ENCODE results near the gene GRN. TPM values are rescaled to one million over a fixed set of nuclear protein-coding genes. Genes with fewer than 3 reads are reported as not detected.
"Not testable (repeated sequence)": the region's sequence is repeated elsewhere in the genome, so short reads cannot be mapped to it uniquely, and the experiment has no call there.

Gene GRN
- total RNA-seq, 2 experiments from 2014 or later: 45.6 to 46.7 TPM

DNA sequence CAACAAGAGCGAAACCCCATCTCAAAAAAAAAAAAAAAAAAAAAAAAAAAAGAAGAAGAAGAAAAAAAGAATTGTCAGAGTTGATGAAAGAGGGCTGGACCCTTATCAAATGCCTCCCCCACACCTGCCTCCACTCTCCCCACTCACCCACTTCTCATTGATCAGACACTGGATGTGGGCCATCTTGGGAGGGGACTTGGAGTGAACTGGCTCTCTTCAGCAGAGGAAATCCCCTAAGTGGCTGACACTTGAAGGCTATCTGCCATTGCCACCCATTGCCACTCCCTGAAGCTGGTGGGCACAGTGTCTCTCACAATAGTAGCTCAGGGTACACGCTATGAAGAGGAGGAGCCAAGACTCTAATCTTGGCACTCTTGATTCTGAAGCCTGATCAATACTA lies 42.7 kb downstream of the GRN start:
- no peak for ATAC-seq
- no peaks in the 10 kb centered on the region for H3K36me3 Mint-ChIP-seq (ENCODE audit: low read depth)

DNA sequence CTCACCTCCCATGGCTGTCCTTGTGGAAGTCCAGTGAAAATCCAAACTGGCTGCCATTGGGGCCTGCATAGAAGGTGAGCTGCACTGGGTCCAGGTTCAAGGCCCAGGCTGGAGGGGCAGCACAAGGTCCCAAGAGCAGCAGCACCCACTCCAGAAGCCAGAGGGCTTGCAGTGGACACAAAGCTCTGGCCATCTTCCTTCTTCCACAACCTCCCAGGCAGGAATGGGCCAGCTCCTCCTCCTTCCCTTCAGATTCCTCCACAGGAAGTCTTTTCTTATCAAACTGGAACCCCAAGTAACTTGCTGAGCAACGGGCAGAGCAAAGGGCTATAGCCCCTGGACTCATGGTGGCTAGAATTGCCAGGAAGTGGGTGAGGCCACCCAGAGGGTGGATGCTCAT lies 44.2 kb downstream of the GRN start, which contains the start of gene ITGA2B:
Gene ITGA2B (minus strand): TSS at position 369 of the 400 bp plus-strand sequence. CDS start 176 bp downstream, at position 193.
- Mint-ChIP-seq H3K4me3 (no peak within 1 kb of the TSS), H3K27me3 (ENCODE audit: low read depth) (peaks cover 16% of the 10 kb centered on the region), H3K4me1 (ENCODE audit: low read depth) (peaks cover 22% of the 10 kb centered on the region), H3K27ac (peak within 1 kb of the TSS; percentile 52), H3K9me3 (ENCODE audit: insufficient read depth) (no peaks in the 10 kb centered on the region), H3K36me3 (ENCODE audit: low read depth) (no peaks in the 10 kb centered on the region)
- DNase-seq: no peak
- ATAC-seq: no peak
- CTCF ChIA-PET: interaction anchor here (1.2 to 1.5 kb wide), 2 partner anchors 10 to 134 kb away, joined by 4 to 7 read pairs; no protein-coding TSS in a partner anchor
- POLR2A ChIA-PET: no interaction called here

More for the DNA sequence above, 42.7 kb downstream of the GRN start:
- no peak overlapping the region for H3K27ac Mint-ChIP-seq
- H3K27me3 Mint-ChIP-seq (ENCODE audit: low read depth): peaks cover 22% of the 10 kb centered on the region
- ChIA-PET CTCF (interaction anchor here (1.0 kb wide), 2 partner anchors 12 to 14 kb away, joined by 3 read pairs; no protein-coding TSS in a partner anchor), POLR2A (no interaction called here)
- no peak for DNase-seq
- H3K4me3 Mint-ChIP-seq: no peak overlapping the region
- no peaks in the 10 kb centered on the region for H3K9me3 Mint-ChIP-seq (ENCODE audit: insufficient read depth)
- peaks cover 22% of the 10 kb centered on the region for H3K4me1 Mint-ChIP-seq (ENCODE audit: low read depth)

DNA sequence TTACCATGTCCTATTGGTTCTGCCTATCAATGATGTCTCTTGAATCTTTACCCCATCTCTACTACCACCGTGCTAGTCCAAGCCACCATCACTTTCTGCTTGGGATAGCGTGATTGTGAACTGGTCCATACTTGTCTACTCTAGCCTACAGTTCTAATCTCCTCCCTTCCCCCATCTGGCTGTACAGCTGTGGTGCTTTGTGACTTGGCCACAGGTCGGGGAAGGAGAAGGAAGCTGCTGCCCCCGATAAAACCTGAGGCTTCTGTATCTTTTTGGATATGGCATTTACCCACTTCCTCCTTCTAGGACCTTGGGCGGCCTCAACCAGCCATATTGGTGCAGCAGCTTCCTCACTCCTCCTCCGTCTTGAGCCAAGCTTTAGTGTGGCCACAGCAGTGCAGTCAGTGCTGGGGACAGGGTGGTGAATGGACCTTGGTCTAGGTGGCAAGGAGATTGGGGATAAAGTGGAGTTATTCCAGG lies 44.7 kb downstream of the GRN start:
- ChIA-PET POLR2A (no interaction called here), CTCF (interaction anchor here (1.2 to 1.6 kb wide), 3 partner anchors 10 to 144 kb away, joined by 4 to 7 read pairs (median 4); no protein-coding TSS in a partner anchor)
- ATAC-seq (no peak), DNase-seq (no peak)
- Mint-ChIP-seq H3K36me3 (ENCODE audit: low read depth) (no peaks in the 10 kb centered on the region), H3K4me3 (no peak overlapping the region), H3K9me3 (ENCODE audit: insufficient read depth) (no peaks in the 10 kb centered on the region), H3K4me1 (ENCODE audit: low read depth) (peaks cover 20% of the 10 kb centered on the region), H3K27me3 (ENCODE audit: low read depth) (peaks cover 13% of the 10 kb centered on the region), H3K27ac (peak overlapping the region; percentile 39)

GRCh38 chr17:44390250-44390870 lies 45.3 kb downstream of the GRN start:
- H3K4me3 Mint-ChIP-seq: no peak overlapping the region
- no peak for DNase-seq
- no peak for ATAC-seq
- no peak overlapping the region for H3K27ac Mint-ChIP-seq
- peaks cover 11% of the 10 kb centered on the region for H3K27me3 Mint-ChIP-seq (ENCODE audit: low read depth)
- ChIA-PET CTCF (interaction anchor here (1.2 to 1.6 kb wide), 3 partner anchors 9 to 143 kb away, joined by 4 to 7 read pairs (median 4); no protein-coding TSS in a partner anchor), POLR2A (no interaction called here)
- peaks cover 15% of the 10 kb centered on the region for H3K4me1 Mint-ChIP-seq (ENCODE audit: low read depth)
- H3K9me3 Mint-ChIP-seq (ENCODE audit: insufficient read depth): no peaks in the 10 kb centered on the region
- no peaks in the 10 kb centered on the region for H3K36me3 Mint-ChIP-seq (ENCODE audit: low read depth)

DNA sequence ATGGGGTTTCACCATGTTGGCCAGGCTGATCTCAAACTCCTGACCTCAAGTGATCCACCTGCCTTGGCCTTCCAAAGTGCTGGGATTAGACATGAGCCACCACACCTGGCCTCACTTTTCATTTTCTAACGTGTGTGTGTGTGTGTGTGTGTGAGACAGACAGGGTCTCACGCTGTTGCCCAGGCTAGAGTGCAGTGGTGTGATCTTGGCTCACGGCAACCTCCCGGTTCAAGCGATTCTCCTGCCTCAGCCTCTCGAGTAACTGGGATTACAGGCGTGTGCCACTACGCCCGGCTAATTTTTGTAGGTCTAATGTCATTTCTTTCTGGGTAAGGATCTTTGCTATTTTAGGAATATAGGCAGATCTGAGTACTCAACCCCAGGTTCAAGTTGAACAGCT lies 49.0 kb downstream of the GRN start:
- H3K36me3 Mint-ChIP-seq (ENCODE audit: low read depth): peaks cover 20% of the 10 kb centered on the region
- CTCF ChIA-PET; ATAC-seq; H3K4me3 Mint-ChIP-seq; H3K27ac Mint-ChIP-seq; DNase-seq; POLR2A ChIA-PET; H3K27me3 Mint-ChIP-seq (ENCODE audit: low read depth); H3K9me3 Mint-ChIP-seq (ENCODE audit: insufficient read depth): not testable (repeated sequence)
- H3K4me1 Mint-ChIP-seq (ENCODE audit: low read depth): peaks cover 14% of the 10 kb centered on the region

DNA sequence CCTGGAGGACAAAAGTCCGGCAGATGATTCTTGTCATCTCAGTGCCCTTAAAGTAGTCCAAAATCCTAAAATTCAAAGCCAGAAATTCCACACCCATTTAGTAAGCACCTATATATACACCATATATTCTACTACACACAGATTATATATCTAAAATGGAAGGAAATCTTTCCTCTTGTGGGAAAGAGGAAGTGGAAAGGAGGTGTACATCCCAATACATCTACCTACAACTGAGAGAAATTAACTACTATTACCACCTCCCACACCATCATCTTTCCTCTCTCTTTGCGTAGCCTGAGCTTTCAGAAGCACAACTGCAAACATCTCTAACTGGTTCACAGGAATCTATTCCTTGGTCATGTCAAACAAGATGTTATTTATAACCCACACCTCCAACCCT lies 49.7 kb downstream of the GRN start:
- H3K36me3 Mint-ChIP-seq (ENCODE audit: low read depth): peaks cover 23% of the 10 kb centered on the region
- ChIA-PET POLR2A (no interaction called here), CTCF (no interaction called here)
- ATAC-seq (no peak), DNase-seq (no peak)
- H3K4me3 Mint-ChIP-seq: no peak overlapping the region
- peaks cover 6% of the 10 kb centered on the region for H3K4me1 Mint-ChIP-seq (ENCODE audit: low read depth)
- no peak overlapping the region for H3K27ac Mint-ChIP-seq
- peaks cover 3% of the 10 kb centered on the region for H3K27me3 Mint-ChIP-seq (ENCODE audit: low read depth)
- no peaks in the 10 kb centered on the region for H3K9me3 Mint-ChIP-seq (ENCODE audit: insufficient read depth)

GRCh38 chr17:44396946-44397345 lies 51.8 kb downstream of the GRN start:
- ChIA-PET CTCF (interaction anchor here (1.8 kb wide), 1 partner anchor 126 kb away, joined by 7 read pairs; no protein-coding TSS in a partner anchor), POLR2A (no interaction called here)
- Mint-ChIP-seq H3K4me3 (no peak overlapping the region), H3K27me3 (ENCODE audit: low read depth) (no peaks in the 10 kb centered on the region), H3K9me3 (ENCODE audit: insufficient read depth) (no peaks in the 10 kb centered on the region), H3K4me1 (ENCODE audit: low read depth) (no peaks in the 10 kb centered on the region), H3K27ac (no peak overlapping the region), H3K36me3 (ENCODE audit: low read depth) (peaks cover 34% of the 10 kb centered on the region)
- ATAC-seq (no peak), DNase-seq (no peak)

DNA sequence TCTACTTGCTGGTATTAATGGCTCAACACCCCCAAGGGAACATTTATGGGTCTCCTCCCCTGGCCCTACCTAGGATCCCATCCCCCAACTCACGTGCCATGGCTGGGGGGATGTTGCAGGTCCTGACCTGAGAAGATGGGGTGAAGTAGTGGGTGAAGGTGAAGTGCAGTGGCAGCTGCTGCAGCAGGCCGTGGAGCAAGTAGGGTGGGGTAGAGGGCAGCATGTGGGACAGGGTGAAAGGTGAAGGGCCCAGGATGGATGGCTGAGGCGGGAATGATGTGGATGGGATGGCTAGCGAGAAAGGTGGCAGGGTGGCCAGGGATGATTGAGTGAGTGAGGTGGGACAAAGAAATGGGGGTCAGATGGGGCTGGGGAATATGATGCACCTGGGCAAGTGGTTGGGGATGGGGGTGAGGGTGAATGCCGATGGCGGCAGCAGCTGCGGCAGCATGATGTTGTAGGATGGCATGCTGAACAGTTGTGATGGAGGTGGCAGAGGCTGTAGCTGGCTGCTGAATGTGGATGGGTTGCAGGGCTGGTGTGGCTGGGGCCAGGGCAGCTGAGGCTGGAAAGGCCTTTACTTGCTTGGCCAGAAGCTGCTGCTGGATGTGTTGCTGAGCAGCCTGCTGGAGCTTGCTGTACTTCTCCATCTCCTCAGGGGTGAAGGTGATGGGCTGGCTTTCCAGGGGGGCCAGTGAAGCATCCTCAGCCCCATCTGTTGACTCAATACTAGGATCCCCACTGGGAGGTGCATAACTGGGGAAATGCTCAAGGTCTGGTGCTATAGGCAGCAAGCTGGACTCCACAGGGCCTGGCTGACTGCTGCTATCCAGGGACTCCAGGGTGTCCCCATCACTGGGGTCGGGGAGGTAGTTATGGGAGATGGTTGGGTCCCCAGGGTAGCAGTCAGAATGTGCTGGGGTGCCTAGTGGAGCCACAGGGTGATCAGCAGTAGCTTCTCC lies 52.7 kb downstream of the GRN start:
- ATAC-seq (no peak), DNase-seq (no peak)
- H3K27ac Mint-ChIP-seq: peak overlapping the region; percentile 52
- no peaks in the 10 kb centered on the region for H3K9me3 Mint-ChIP-seq (ENCODE audit: insufficient read depth)
- no peak overlapping the region for H3K4me3 Mint-ChIP-seq
- CTCF ChIA-PET: interaction anchor here (1.1 to 1.8 kb wide), 2 partner anchors 126 kb away, joined by 3 to 7 read pairs; no protein-coding TSS in a partner anchor
- H3K36me3 Mint-ChIP-seq (ENCODE audit: low read depth): peaks cover 39% of the 10 kb centered on the region
- H3K27me3 Mint-ChIP-seq (ENCODE audit: low read depth): no peaks in the 10 kb centered on the region
- POLR2A ChIA-PET: no interaction called here
- H3K4me1 Mint-ChIP-seq (ENCODE audit: low read depth): peaks cover 6% of the 10 kb centered on the region

GRCh38 chr17:44398692-44399691 lies 53.9 kb downstream of the GRN start:
- Mint-ChIP-seq H3K27me3 (ENCODE audit: low read depth) (no peaks in the 10 kb centered on the region), H3K4me3 (no peak overlapping the region), H3K27ac (peak overlapping the region; percentile 47), H3K36me3 (ENCODE audit: low read depth) (peaks cover 45% of the 10 kb centered on the region), H3K9me3 (ENCODE audit: insufficient read depth) (no peaks in the 10 kb centered on the region), H3K4me1 (ENCODE audit: low read depth) (peaks cover 14% of the 10 kb centered on the region)
- ChIA-PET POLR2A (no interaction called here), CTCF (interaction anchor here (0.9 to 2.0 kb wide), 6 partner anchors 9 to 135 kb away, joined by 3 to 10 read pairs (median 4); partner anchors contain the start of gene ITGA2B)
- DNase-seq (no peak), ATAC-seq (no peak)

GRCh38 chr17:44400226-44400847 lies 55.2 kb downstream of the GRN start:
- H3K36me3 Mint-ChIP-seq (ENCODE audit: low read depth): peaks cover 47% of the 10 kb centered on the region
- CTCF ChIA-PET: interaction anchor here (0.9 to 2.0 kb wide), 6 partner anchors 11 to 554 kb away, joined by 3 to 10 read pairs (median 4); partner anchors contain the start of gene ITGA2B

More at GRCh38 chr17:44400226-44400847, 55.2 kb downstream of the GRN start:
- H3K9me3 Mint-ChIP-seq (ENCODE audit: insufficient read depth): no peaks in the 10 kb centered on the region
- DNase-seq: no peak
- ATAC-seq: no peak
- no peak overlapping the region for H3K4me3 Mint-ChIP-seq
- H3K4me1 Mint-ChIP-seq (ENCODE audit: low read depth): peaks cover 14% of the 10 kb centered on the region
- POLR2A ChIA-PET: no interaction called here
- H3K27me3 Mint-ChIP-seq (ENCODE audit: low read depth): no peaks in the 10 kb centered on the region
- no peak overlapping the region for H3K27ac Mint-ChIP-seq

Data from activated CD8-positive, alpha-beta T cell treated with anti-CD3 and anti-CD28 coated beads, Interleukin-2, amount 10 ng/mL, durations not matched to agents 7 days and 5 days (primary cell).